Parathyroid adenoma (tissue), 2 donors: Measurements from ENCODE around the gene IGFALS.

Source experiments
- H2AFZ ChIP-seq: fragments of 300-600 bp; sonication (generic); one replicate; pipeline ENCODE4 v1.7.0; 2017; ENCODE audit warnings: antibody characterized with exemption, mild to moderate bottlenecking
- H3K27ac ChIP-seq: fragments of 300-600 bp; sonication (generic); one replicate; pipeline ENCODE4 v1.7.0; 2017
- H3K27me3 ChIP-seq: fragments of 300-600 bp; sonication (generic); one replicate; pipeline ENCODE4 v1.7.0; 2017; ENCODE audit warnings: low read length; ENCODE audit not compliant: control insufficient read depth, insufficient read depth
- H3K36me3 ChIP-seq: fragments of 300-600 bp; sonication (generic); one replicate; pipeline ENCODE4 v1.7.0; 2017; ENCODE audit warnings: low read length; ENCODE audit not compliant: control insufficient read depth, insufficient read depth
- H3K4me1 ChIP-seq: fragments of 300-600 bp; sonication (generic); one replicate; pipeline ENCODE4 v1.7.0; 2017; ENCODE audit warnings: control low read depth
- H3K4me2 ChIP-seq: fragments of 300-600 bp; sonication (generic); one replicate; pipeline ENCODE4 v1.7.0; 2017; ENCODE audit warnings: low read length
- H3K4me3 ChIP-seq: fragments of 300-600 bp; sonication (generic); one replicate; pipeline ENCODE4 v1.7.0; 2017; ENCODE audit warnings: low read depth, low read length
- H3K79me2 ChIP-seq: fragments of 300-600 bp; sonication (generic); one replicate; pipeline ENCODE4 v1.7.0; 2017; ENCODE audit warnings: control low read depth
- H3K9ac ChIP-seq: fragments of 300-600 bp; sonication (generic); one replicate; pipeline ENCODE4 v1.7.0; 2017; ENCODE audit warnings: mild to moderate bottlenecking
- H3K9me3 ChIP-seq: fragments of 300-600 bp; sonication (generic); one replicate; pipeline ENCODE4 v1.7.0; 2017; ENCODE audit warnings: low read length; ENCODE audit not compliant: control insufficient read depth
- TF ChIP-seq, protein P1 (sequence below): fragments of 300-600 bp; sonication (generic); IDR thresholded peaks from one replicate; pipeline ENCODE4 v1.7.0; 2017; ENCODE audit warnings: antibody characterized with exemption, mild to moderate bottlenecking
- donor health status: primary hyperparathyroidism.

IGFALS gene

DNA sequence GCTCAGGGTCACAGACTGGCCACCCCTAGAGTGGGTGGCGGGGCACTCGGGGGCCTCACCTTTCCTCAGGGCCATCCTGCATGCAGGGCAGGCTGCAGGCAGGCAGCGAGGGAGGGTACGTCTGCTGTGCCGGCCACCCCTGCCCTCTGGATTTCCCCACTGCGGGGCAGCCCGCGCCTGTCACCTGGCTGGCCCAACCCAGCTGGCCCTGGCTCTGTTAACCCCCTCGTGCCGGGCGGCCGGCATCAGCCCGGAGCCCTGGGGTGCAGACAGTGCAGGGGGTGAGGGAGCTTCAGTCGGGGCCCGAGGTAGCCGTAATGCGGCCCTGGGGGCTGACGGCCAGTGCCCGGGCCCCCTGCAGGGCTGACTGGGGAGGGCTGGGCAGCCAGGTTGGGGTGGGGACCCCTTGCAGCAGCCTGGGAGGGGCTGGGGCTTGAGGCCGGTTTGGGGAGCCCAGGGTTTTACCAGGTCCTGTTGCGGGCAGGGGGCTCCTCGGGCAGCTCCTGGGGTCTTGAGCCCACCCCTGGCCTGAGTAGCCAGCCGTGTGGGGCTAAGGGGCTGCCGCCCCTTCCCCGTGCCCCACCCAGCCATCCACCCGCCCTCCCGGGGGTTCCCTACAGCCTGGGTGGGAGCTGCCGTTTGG, at the start of gene IGFALS:
IGFALS (minus strand) TSS at position 128 of the 643 bp plus-strand sequence; CDS start at position 75, 53 bp downstream.
- TF ChIP-seq, protein P1, sequence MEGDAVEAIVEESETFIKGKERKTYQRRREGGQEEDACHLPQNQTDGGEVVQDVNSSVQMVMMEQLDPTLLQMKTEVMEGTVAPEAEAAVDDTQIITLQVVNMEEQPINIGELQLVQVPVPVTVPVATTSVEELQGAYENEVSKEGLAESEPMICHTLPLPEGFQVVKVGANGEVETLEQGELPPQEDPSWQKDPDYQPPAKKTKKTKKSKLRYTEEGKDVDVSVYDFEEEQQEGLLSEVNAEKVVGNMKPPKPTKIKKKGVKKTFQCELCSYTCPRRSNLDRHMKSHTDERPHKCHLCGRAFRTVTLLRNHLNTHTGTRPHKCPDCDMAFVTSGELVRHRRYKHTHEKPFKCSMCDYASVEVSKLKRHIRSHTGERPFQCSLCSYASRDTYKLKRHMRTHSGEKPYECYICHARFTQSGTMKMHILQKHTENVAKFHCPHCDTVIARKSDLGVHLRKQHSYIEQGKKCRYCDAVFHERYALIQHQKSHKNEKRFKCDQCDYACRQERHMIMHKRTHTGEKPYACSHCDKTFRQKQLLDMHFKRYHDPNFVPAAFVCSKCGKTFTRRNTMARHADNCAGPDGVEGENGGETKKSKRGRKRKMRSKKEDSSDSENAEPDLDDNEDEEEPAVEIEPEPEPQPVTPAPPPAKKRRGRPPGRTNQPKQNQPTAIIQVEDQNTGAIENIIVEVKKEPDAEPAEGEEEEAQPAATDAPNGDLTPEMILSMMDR = no peak
- Histone ChIP-seq H3K4me1 (no peaks in the 10 kb centered on the region), H2AFZ (no peak within 1 kb of the TSS), H3K27ac (no peak within 1 kb of the TSS), H3K79me2 (no peaks in the 10 kb centered on the region), H3K9me3 (no peaks in the 10 kb centered on the region), H3K27me3 (no peaks in the 10 kb centered on the region), H3K9ac (no peak within 1 kb of the TSS), H3K4me3 (no peak within 1 kb of the TSS), H3K36me3 (no peaks in the 10 kb centered on the region), H3K4me2 (no peak within 1 kb of the TSS)

DNA sequence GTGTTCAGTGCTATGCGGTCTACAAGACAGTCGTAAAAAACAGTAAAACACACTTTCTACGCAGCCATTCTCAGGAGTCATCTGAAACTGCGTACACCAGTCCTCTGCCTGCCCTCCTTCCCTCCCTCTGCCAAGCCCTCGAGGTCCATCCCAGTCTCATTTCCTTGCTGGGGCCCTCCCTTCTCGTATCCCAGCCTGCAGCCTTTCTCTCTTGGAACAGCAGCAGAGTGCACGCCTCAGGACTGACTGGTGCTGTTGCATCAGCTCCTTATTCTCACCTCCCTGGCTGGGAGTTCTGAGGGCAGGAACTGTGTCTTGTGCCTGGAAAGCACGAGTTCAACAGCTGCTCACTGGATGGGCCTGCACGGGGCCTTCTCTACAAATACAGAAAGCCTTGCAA, 46.0 kb upstream of the IGFALS start:
- Histone ChIP-seq H3K27me3 (no peaks in the 10 kb centered on the region), H3K79me2 (peaks cover 2% of the 10 kb centered on the region), H3K36me3 (no peaks in the 10 kb centered on the region), H3K4me2 (no peak overlapping the region), H3K4me1 (no peaks in the 10 kb centered on the region), H2AFZ (no peak overlapping the region), H3K4me3 (no peak overlapping the region), H3K27ac (no peak overlapping the region), H3K9ac (no peak overlapping the region), H3K9me3 (no peaks in the 10 kb centered on the region)
- TF ChIP-seq, protein P1 = no peak

DNA sequence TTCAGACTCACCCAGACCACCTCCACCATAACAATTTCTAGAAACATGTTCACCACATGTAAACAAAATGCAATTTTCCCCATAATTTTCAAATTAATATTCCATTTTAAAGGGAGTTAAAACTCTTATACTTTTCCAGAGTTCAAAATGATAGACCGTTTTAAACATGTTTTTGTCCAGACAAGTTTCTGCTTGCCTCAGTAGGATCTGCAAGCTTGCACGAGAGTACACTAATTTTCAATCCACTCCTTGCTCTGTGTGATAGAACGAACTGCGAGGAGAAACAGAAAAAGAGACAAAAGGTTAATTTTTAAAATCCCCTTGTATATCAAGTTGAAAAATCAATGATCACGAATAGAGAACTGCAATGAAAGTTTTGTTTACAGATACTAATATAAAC, 40.6 kb upstream of the IGFALS start:
- Histone ChIP-seq H3K9me3 (no peaks in the 10 kb centered on the region), H3K36me3 (no peaks in the 10 kb centered on the region), H3K4me3 (no peak overlapping the region), H3K27me3 (no peaks in the 10 kb centered on the region), H2AFZ (no peak overlapping the region), H3K27ac (no peak overlapping the region), H3K4me2 (no peak overlapping the region), H3K79me2 (peaks cover 14% of the 10 kb centered on the region), H3K9ac (no peak overlapping the region), H3K4me1 (peaks cover 3% of the 10 kb centered on the region)
- TF ChIP-seq, protein P1 = no peak

DNA sequence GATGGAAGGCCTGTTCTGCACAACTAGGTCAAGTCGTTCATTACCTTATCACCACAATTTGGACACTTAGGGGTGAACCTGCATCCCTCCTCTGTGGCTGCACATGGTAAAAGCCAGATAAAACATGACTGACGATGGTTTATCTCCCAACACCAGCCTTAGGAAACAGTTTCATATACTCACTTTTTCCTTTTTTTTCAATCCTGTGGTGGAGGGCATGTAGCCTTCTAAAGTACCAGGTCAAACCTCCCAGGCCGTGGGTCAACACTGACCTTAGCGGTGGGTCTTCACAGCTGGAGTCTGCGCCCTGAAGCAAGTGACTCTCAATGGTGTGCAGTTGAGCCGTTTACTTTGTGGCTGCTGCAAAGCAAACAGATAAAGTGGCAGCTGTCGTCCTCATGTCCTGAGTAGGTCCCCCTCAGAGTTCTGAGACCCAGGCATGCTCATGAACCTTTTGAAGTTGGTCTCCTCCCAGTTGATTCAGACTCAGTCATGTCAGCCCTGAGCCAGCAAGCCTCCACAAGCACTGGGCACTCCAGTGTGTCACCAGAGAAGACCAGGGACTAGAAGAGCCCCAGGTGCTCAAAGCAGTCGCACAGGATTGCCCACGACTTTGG, 39.4 kb upstream of the IGFALS start:
- Histone ChIP-seq H3K9ac (no peak overlapping the region), H3K9me3 (no peaks in the 10 kb centered on the region), H3K36me3 (no peaks in the 10 kb centered on the region), H3K4me2 (no peak overlapping the region), H3K79me2 (peaks cover 15% of the 10 kb centered on the region), H2AFZ (no peak overlapping the region), H3K27ac (no peak overlapping the region), H3K4me3 (no peak overlapping the region), H3K4me1 (peaks cover 6% of the 10 kb centered on the region), H3K27me3 (no peaks in the 10 kb centered on the region)
- TF ChIP-seq, protein P1 = no peak
